Adrenal gland (tissue), 12 donors: ENCODE results near the gene C10orf105. TPM values are rescaled to one million over a fixed set of nuclear protein-coding genes. Genes with fewer than 3 reads are reported as not detected.
A peak's percentile ranks its signal among the peaks of the same experiment; 100 is the strongest.

ENCODE experiments used
- DNase-seq, 7 donors: peaks; one replicate each; pipeline ENCODE4 v3.0.0-alpha.2; 2019 to 2020
- H3K27ac ChIP-seq, 5 donors: fragments of 200-600 bp; sonication (generic) in 4 of 5; 1 replicate in 3 of 5; 2 replicates in 2 of 5; pipeline versions ENCODE4 v1.5.1 to v1.8.0; 2016 to 2020; ENCODE audit warnings: mild to moderate bottlenecking in 1 of 5
- H3K27me3 ChIP-seq: fragments of 200-600 bp; 2 replicates; pipeline ENCODE4 v1.8.0; 2021
- H3K36me3 ChIP-seq, 2 donors: fragments of 200-600 bp; replicated peaks in 1 of 2; 1 replicate in 1 of 2; 2 replicates in 1 of 2; pipeline versions ENCODE4 v1.5.1 to v1.8.0; 2018 to 2022
- H3K4me1 ChIP-seq, 2 donors: fragments of 200-600 bp; replicated peaks in 1 of 2; 1 replicate in 1 of 2; 2 replicates in 1 of 2; pipeline versions ENCODE4 v1.5.1 to v1.8.0; 2018 to 2021
- H3K4me3 ChIP-seq, 4 donors: fragments of 200-600 bp; sonication (generic) in 3 of 4; one replicate each; pipeline ENCODE4 v1.5.1; 2016 to 2018
- H3K9me3 ChIP-seq, 3 donors: fragments of 200-600 bp; sonication (generic) in 1 of 3; replicated peaks in 1 of 3; 1 replicate in 2 of 3; 2 replicates in 1 of 3; pipeline versions ENCODE4 v1.5.1 to v1.8.0; 2016 to 2021
- CTCF ChIP-seq, 6 experiments: fragments of 450-650 bp in 4 of 6; fragments of 200-600 bp in 2 of 6; sonication (generic) in 1 of 6; IDR thresholded peaks; 1 replicate in 5 of 6; 2 replicates in 1 of 6; pipeline versions ENCODE4 v1.5.1 to v1.8.0; 2016 to 2021; ENCODE audit warnings: antibody characterized with exemption in 6 of 6, mild to moderate bottlenecking in 2 of 6, moderate library complexity in 1 of 6
- POLR2A ChIP-seq, 2 donors: fragments of 450-650 bp; IDR thresholded peaks; one replicate each; pipeline ENCODE4 v1.6.1; 2017; ENCODE audit warnings: antibody characterized with exemption in 2 of 2, mild to moderate bottlenecking in 2 of 2, moderate library complexity in 1 of 2
- WGBS, 4 donors: extraction: QIAGEN DNeasy Blood & Tissue Kit in 2 of 4; methylation state at CpG; one replicate each; pipeline versions ENCODE4 v1.1.5 to v1.1.7; 2013 to 2017; 5-methylcytosine and 5-hydroxymethylcytosine counted together
- intact Hi-C, 2 donors: fragments of 100-400 bp; cut with DNase I; formaldehyde crosslinking; loops; one replicate each; pipeline versions ENCODE4 v1.14.1 to v1.15.0; 2022 to 2023
- polyA plus RNA-seq, 3 donors: library from polyadenylated mRNA; stranded (reverse); fragments of 200-250 nt in 2 of 3; fragments of 350-450 nt in 1 of 3; fragmentation: Illumina TruSeq in 1 of 3; extraction: RNeasy Lipid Tissue Mini Kit (QIAGEN cat#74804) in 1 of 3; gene quantifications; one replicate each; pipeline ENCODE4 v1.2.3, GENCODE V29; 2013 to 2014
- total RNA-seq, 9 donors: library from RNA; depleted of rRNA in 4 of 9; stranded (reverse); fragments of >200 nt in 4 of 9; fragments of 120-200 nt in 1 of 9; fragmentation: NEBNext Ultra II Directional in 1 of 9; extraction: Animal tissue kit (Norgen Biotek cat#: 25700) in 1 of 9; gene quantifications; one replicate each; pipeline versions ENCODE4 v1.1.0 to v1.2.4, GENCODE V29; 2013 to 2023
- donor health status: healthy with polysubstance abuse.
- donor health status: Bipolar disorder and iron deficiency.
- donor health status: DM: yes; HTN: yes; CAD: no.
- donor health status: DM: no; HTN: no; CAD: no.
- donor health status: DM: no; HTN: no; CAD: no.
- donor health status: DM: yes; HTN: yes; CAD: no.

Gene C10orf105
- total and polyA plus RNA-seq, 12 donors: under 0.01 to 0.48 (median 0.07) TPM; not detected in 2

- H3K36me3 ChIP-seq: no peaks in the 10 kb centered on the region
- TF ChIP-seq CTCF (IDR thresholded peaks at IDR 0.05): peak in 1 of 6 experiments; percentile 13
- no peak for TF ChIP-seq POLR2A (IDR thresholded peaks at IDR 0.05)
- peaks cover 18 to 36% of the 10 kb centered on the region in 2 donors for H3K4me1 ChIP-seq
- H3K27ac ChIP-seq: peak overlapping the region in 4 of 5 donors; percentile 48 to 91 (median 73)
- no peaks in the 10 kb centered on the region for H3K9me3 ChIP-seq
- intact Hi-C loops: no loop called here
- DNase-seq: peak in 6 of 7 donors; percentile 40 to 67 (median 56)
- H3K4me3 ChIP-seq: no peak overlapping the region
- no peaks in the 10 kb centered on the region for H3K27me3 ChIP-seq
- 60 to 71% (median 65%) methylated on average over 9 to 12 of the region's 12 CpGs for WGBS, 4 donors
Observed at GRCh38 chr10:71713135-71714030, 6.2 kb downstream of the C10orf105 start.

GRCh38 chr10:71712572-71713134, 6.9 kb downstream of the C10orf105 start:
- H3K4me1 ChIP-seq: peaks cover 18 to 36% of the 10 kb centered on the region in 2 donors
- intact Hi-C loops: no loop called here
- WGBS, 4 donors: 73 to 85% (median 80%) methylated on average over 9 to 17 of the region's 17 CpGs
- no peaks in the 10 kb centered on the region for H3K27me3 ChIP-seq
- no peak for TF ChIP-seq CTCF (IDR thresholded peaks at IDR 0.05)
- no peak for TF ChIP-seq POLR2A (IDR thresholded peaks at IDR 0.05)
- no peaks in the 10 kb centered on the region for H3K36me3 ChIP-seq
- DNase-seq: no peak
- no peak overlapping the region for H3K4me3 ChIP-seq
- H3K9me3 ChIP-seq: no peaks in the 10 kb centered on the region
- H3K27ac ChIP-seq: peak overlapping the region in 4 of 5 donors; percentile 48 to 91 (median 73)

- TF ChIP-seq POLR2A (IDR thresholded peaks at IDR 0.05) (no peak), CTCF (IDR thresholded peaks at IDR 0.05) (no peak)
- H3K4me3 ChIP-seq: no peak overlapping the region
- H3K9me3 ChIP-seq: no peaks in the 10 kb centered on the region
- H3K27ac ChIP-seq: peak overlapping the region in 2 of 5 donors; percentile 77 to 91
- WGBS, 4 donors: 75 to 89% (median 86%) methylated on average over 2 of the region's 2 CpGs
- H3K36me3 ChIP-seq: no peaks in the 10 kb centered on the region
- DNase-seq: no peak
- intact Hi-C loops: no loop called here
- H3K27me3 ChIP-seq: no peaks in the 10 kb centered on the region
- H3K4me1 ChIP-seq: peaks cover 18 to 32% of the 10 kb centered on the region in 2 donors
Observed at GRCh38 chr10:71712170-71712569, 7.4 kb downstream of the C10orf105 start.

GRCh38 chr10:71711052-71711623, 8.4 kb downstream of the C10orf105 start:
- WGBS, 4 donors: 68 to 85% (median 78%) methylated on average over 2 to 6 of the region's 6 CpGs

More at GRCh38 chr10:71711052-71711623, 8.4 kb downstream of the C10orf105 start:
- H3K36me3 ChIP-seq: no peaks in the 10 kb centered on the region
- no peak overlapping the region for H3K27ac ChIP-seq
- TF ChIP-seq POLR2A (IDR thresholded peaks at IDR 0.05) (no peak), CTCF (IDR thresholded peaks at IDR 0.05) (no peak)
- no peaks in the 10 kb centered on the region for H3K27me3 ChIP-seq
- no peak for DNase-seq
- no peak overlapping the region for H3K4me3 ChIP-seq
- intact Hi-C loops: no loop called here
- H3K4me1 ChIP-seq: peaks cover 18 to 30% of the 10 kb centered on the region in 2 donors
- H3K9me3 ChIP-seq: no peaks in the 10 kb centered on the region
